HG03175 (cell line): ENCODE data around the gene ITPKC.

Experiments
- ATAC-seq: cut with Tn5 transposase; IDR thresholded peaks from one replicate; pipeline ENCODE4 v1.9.1; 2021; ENCODE audit warnings: mild to moderate bottlenecking, moderate library complexity; ENCODE audit not compliant: unreplicated experiment

The ITPKC gene

DNA sequence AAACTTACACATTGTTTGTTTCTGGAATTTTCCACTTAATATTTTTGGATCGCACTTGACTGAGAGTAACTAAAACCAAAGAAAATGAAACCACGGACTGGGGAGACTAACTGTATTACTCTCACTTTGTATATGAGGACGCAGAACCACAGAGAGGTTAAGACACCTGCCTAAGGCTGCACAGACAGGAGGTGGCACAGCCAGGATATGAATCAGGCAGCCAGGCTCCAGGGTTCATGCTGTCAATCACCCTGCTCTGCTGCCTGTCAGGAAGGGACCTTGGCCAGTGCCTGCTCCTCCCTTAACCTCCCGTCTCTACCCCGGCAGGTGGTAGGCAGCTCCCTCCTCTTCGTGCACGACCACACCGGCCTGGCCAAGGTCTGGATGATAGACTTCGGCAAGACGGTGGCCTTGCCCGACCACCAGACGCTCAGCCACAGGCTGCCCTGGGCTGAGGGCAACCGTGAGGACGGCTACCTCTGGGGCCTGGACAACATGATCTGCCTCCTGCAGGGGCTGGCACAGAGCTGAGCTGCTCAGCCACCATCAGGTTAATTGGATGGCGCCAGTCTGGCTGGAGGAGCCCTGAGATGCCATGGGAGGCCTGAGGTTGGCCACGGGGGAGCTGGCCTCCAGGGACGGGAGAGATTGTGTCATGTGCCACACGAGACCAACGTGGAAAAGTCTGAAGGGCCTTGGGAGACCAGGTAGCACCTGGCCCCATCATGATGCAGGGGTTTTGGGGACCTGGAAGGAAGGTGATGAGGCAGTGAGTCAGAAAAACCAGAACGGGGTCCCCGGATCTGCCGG lies 22.3 kb downstream of the ITPKC start:
- ATAC-seq: no peak

DNA sequence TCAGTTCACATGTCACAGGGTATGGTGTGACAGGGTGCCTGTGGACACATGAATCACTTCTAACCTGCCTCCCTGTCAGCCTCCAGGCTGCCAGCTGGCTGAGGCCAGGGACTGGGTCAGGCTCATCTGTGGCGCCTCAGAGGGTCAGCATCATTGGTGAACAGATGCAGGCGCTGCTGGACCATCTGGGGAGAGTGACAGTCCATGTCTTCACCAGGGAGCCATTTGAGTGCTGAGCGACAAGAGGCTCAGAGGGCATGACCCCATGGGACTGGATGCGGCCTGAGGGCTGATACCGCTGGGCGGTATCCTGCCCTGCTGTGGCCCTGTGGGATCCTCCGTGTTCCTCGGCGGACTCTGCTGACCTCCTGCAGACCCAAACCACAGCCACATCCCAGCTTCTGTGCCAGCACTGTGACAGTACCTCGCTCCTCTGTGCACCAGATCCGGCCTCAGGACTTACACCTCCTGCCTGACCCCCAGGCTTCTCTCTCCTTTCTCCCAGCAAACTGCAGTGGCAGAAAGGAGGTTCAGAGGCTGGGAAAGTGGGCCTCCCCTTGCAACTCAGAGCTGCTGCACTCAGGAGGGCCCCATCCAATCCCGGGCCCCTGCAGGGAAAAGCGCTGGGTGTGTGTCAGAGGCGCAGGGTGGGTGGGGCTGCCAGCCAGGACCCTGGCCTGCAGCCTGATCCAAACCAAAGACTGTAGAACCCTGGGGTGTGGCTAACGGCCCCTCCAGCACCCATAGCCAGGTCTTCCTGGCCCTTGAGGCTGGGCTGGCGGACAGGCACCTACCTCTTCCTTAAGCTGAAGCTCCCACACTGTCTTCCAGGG lies 23.2 kb downstream of the ITPKC start:
- ATAC-seq: no peak

DNA sequence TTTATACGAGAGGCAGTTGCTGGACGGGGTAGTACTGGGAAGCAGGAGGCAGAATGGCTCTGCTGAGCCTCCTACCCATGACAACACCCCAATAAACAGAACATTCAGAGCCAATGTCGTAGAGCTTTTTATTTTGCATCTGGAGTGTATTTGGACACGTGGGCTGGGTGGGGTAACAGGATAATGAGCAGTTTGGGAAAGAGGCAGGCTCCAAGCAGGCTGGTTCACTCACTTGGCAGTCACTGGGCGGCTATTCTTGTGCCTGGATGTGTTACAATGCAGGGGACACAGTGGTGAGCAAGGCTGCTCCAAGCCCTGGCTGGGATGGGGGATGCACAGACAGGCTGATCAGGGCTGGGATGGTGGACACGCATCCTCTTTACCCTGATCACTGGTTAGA lies 23.8 kb downstream of the ITPKC start:
- ATAC-seq: no peak

DNA sequence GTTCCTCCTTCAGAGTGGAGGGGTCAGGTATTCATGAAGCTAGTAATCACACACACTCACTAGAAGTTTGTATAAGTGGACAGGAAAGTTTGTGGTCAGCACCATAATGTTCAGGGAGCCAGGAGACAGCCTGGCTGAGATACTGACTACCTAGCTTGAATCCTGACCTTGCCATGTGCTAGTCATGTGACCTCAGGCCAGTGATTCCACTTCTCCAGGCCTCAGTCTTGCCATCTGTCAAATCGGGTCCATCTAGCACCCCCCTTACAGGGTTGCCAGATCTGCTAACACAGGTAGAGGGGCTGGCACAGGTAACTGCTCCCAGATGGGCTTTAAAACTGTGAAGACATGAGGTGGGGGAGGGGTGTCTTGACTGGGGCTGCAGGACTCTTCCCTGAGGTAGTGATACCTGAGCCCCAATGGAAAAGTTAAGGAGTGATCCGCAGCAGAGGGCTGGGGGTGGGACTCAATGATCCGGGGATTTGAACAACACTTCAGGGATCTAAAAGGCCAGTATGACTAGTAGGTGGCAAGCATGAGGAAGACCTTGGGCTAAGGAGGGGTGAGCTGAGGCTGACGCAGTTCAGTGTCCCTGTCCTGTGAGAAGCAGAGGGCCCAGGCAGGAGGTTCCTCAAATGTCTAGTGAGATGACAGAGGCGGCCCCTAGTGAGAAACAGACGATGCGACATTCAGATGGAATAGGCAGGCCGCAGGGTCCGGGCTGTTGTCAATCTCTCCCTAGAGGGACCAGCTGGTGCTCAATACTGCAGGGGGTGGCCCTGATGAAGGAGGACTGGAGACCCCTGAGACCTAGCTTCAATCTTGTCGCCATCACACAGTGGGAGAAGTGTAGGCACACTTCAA lies 24.8 kb downstream of the ITPKC start:
- ATAC-seq: no peak

DNA sequence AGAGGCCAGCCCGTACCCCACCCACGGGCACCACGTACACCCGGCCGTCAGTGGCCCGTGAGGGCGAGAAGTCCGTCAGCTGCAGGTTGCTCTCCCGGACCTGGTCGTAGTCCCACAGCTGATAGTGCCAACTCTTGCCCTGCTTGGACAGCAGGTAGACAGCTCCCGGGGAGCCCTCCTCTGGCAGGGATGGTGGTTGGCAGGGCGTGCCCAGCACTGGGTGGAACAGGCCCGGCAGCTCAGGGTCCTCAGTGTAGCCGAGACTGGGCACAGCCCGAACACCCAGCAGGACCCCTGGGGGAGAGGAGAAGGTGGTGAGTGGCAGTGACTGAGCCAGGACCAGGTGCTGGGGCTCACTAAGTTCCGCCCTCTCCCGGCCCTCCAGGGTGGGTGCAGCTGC lies 25.6 kb downstream of the ITPKC start:
- no peak for ATAC-seq

DNA sequence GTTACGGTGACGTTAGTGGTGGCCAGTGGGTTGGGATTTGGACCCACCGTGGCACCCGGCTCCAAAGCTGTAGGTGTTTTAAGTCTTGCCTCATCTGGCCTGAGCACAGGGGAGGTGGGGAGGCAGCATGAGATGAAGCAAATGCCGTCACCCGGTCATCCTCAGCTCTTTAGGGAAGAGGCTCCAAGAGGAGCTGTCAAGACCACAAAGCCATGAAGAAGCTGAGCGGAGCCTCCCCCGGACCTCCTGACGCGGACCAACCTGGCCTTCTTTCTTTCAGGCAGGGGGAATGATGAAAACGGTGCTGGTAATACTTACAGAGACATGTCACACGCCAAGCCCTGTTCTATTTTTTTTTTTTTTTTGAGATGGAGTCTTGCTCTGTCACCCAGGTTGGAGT lies 26.0 kb downstream of the ITPKC start:
- no peak for ATAC-seq

DNA sequence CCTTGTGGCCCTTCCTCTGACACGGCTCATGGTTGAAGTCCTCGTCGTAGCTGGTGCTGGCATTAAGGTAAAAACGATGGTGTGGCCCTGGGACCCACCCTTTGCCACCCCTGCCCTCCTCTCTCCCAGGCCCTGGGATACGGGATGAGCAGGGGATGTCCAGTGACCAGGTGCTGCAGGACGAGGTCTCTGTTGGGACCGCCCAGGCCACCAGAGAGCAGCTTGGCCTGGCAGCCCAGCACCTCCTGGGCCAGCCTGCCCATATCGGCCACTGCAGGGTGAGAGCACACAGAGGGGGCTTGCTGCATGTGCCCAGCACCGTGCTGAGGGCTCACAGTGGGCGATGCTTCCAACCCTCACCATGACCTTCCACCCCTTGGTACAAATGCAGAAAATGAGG lies 27.0 kb downstream of the ITPKC start:
- ATAC-seq: no peak

DNA sequence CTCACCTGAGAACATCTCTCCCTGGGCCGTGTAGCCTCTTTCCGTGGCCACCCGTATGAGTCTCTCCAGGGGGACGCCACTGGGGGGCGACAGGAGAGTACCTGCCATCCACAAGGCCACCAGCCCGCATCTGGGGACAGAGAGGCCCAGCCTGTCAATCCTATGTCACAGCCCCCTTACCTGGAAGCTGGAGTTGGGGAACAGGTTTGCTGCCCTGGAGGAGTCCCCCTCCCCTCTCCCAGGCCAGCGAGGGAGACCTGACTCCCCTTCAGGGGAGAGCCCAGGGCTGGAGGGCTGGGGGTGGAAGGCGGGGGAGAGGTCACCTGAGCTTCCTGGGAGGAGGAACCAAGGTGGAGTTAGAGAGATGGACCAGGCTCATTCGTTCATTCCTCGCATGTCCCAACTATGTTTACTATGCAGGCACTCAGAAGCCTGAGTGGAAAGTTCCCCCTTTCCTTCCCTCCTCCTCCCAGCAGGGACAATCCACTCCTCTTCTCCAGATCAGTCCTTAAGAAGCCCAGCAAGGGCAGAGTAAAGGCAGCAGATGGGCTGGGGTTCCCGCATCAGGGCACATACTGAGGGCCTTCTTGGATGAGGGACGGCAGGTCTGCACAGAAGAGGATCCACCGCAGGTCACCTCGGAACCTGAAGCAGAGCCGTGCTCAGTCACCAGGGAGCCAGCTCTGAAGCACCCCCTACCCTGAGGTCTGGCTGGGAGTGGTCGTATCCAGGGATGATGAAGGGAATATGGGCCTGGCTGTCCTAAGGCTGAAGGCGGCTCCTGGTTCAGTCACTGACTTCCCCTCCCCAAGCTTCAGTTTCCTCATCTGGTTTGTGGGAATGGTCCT lies 27.9 kb downstream of the ITPKC start:
- no peak for ATAC-seq

DNA sequence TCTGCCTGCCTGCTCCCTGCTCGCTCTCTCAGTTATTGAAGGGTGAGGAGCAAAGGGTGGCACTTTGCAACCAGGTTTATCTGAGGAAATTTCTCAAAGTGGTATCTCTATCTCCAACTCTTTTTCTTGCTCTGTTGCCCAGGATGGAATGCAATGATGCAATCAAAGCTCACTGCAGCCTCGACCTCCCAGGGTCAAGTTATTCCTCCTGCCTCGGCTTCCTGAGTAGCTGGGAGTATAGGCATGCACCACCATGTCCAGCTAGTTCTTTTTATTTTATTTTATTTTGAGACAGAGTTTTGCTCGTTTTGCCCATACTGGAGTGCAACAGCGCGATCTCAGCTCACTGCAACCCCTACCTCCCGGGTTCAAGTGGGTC lies 28.5 kb downstream of the ITPKC start:
- ATAC-seq: no peak

DNA sequence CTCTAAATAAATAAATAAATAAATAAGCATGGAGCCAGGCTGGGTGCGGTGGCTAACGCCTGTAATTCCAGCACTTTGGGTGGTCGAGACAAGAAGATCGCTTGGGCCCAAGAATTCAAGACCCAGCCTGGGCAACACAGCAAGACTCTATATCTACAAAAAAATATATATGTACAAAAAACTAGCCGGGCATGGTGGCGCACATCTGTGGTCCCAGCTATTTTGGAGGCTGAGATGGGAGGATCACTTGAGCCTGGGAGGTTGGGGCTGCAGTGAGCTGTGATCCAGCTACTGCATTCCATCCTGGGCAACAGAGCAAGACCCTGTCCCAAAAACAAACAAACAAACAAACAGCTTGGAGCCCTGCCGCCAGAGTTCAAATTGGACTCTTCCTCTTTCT lies 30.6 kb downstream of the ITPKC start:
- no peak for ATAC-seq

DNA sequence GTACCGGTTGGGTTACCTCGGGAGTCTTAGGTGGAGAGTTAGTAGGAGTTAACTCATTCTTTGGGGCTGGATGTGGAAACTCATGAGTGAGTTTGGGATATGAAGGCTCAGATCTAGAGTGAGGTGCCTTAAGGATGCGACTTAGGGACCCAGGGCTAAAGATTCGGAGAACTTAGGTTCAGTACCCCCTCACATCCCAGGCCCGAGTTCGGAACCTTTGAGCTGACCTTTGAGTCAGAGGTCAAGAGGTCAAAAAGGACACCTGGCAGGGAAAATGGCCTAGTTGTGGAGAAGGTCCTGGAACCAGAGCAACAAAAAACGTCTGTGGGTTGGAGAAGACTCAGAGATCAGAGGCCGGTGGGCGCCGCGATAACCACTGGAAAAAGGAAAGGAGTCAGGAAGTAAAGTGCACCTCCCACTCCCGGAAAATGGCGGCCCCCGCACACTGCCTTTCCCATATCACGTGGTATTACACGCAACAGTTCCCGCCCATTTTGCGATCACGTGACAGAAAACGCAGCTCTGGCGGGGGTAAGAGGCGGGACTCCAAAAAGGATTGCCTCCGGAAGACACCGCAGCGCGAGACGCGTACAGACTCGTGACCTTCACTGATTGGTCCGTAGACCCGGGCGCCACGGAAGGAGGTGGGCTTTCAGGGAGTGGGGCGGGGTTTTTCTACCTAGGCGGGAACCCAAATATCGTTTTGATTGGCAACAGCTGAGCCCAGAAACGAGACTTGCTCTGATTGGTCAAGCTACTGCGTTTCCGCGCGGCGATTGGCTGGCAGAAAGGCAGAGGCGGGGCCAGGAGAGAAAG lies 33.4 kb downstream of the ITPKC start, which contains the start of gene ACTMAP:
Gene ACTMAP (minus strand): TSS at position 420 of the 816 bp plus-strand sequence. CDS start 674 bp downstream, outside the sequence.
- peak; percentile 88 for ATAC-seq

DNA sequence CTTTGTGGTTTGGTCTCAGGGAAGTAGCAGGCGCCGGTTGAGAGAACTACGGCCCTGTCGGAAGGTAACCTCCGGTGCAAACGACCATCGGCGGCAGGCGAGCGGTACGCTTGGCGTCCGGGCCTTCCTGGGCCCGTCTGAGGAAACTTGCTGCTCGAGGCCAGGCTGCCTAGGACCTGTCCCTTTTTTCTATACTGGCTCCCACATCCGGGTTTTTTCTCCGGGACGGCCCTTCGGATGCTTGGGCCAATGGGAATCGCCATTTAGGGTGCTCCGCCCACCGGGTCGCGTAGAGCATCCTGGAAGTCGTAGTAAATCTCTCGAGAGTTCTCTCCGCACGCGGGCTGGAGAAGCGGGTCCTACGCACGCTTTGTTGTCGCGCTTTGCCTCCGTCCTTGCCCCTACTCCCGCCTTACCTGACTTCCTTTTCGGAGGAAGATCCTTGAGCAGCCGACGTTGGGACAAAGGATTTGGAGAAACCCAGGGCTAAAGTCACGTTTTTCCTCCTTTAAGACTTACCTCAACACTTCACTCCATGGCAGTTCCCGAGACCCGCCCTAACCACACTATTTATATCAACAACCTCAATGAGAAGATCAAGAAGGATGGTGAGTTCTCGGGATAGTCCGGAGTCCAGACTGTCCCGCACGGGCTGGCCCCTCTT lies 34.1 kb downstream of the ITPKC start, which contains the start of gene SNRPA:
Gene SNRPA (plus strand): TSS at position 330 of the 664 bp plus-strand sequence. CDS start 206 bp downstream, at position 536.
- ATAC-seq: peak; percentile 59

DNA sequence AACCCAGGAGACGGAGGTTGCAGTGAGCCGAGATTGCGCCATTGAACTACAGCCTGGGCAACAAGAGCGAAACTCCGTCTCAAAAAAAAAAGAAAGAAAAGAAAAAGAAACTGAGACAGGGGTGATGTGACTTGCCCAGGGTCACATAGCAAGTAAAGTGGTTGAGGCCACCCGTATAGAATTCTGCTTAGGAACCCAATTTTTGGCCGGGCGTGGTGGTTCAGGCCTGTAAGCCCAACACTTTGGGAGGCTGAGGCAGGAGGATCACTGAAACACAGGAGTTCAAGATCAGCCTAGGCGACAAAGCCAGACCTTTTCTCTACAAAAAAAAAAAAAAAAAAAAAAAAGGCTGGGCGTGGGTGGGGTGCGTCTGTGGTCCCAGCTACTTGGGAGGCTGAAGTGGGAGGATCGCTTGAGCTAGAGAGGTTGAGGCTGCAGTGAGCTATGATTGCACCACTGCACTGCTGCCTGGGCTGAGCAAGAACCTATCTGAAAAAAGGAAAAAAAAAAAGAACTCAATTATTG lies 35.4 kb downstream of the ITPKC start:
- ATAC-seq: no peak

DNA sequence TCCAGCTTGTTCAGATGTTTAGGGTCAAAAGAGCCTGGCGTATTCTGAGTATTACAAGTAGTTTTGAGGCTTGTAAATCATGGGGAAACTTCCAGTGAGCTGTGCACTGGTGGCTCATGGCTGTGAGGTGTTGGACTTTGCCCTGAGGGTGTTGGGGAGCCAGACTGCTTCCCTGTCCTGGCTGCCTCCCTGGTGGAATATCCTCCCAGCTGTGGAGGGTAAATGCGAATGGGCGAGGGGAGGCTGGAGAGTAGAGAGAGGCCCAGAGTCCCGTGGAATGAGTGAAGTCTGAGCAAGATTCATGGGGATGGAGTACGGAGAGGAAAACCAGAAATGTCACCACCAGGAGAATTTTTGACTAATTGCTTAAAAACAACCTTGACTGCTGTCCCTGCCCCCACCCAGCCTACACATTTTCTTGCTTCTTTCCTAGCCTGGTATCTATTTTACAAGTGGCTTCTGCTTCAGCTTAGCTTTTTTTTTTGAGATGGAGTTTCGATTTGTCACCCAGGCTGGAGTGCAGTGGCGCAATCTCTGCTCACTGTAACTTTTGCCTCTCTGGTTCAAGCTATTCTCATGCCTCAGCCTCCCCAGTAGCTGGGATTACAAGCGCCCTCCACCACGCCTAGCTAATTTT lies 37.8 kb downstream of the ITPKC start:
- ATAC-seq: no peak

DNA sequence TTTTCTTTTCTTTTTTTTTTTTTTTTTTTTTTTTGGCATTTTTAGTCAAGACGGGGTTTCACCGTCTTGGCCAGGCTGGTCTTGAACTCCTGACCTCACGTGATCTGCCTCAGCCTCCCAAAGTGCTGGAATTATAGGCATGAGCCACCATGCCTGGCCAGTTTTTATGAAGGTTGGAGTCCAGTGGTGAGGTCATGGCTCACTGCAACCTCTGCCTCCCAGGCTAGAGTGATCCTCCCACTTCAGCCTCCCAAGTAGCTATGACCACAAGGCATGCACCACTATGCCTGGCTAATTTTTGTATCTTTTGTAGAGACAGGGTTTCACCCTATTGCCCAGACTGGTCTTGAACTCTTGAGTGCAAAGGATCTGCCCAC lies 38.3 kb downstream of the ITPKC start:
- no peak for ATAC-seq

DNA sequence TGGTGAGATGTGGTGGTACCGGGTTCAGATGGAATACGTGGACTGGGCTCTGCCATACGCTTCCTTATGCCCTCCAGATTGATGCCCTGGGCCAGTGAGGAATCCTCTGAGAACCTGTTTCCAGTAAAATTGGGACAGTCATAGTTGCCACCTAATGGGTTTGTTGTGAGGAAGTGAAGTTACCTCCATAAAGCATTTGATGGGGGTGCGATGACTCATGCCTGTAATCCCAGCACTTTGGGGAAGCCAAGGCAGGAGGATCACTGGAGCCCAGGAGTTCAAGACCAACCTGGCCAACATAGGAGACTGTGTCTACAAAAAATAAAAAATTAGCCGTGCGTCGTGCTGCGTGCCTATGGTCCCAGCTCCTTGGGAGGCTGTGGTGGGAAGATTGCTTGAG lies 38.9 kb downstream of the ITPKC start:
- ATAC-seq: no peak

DNA sequence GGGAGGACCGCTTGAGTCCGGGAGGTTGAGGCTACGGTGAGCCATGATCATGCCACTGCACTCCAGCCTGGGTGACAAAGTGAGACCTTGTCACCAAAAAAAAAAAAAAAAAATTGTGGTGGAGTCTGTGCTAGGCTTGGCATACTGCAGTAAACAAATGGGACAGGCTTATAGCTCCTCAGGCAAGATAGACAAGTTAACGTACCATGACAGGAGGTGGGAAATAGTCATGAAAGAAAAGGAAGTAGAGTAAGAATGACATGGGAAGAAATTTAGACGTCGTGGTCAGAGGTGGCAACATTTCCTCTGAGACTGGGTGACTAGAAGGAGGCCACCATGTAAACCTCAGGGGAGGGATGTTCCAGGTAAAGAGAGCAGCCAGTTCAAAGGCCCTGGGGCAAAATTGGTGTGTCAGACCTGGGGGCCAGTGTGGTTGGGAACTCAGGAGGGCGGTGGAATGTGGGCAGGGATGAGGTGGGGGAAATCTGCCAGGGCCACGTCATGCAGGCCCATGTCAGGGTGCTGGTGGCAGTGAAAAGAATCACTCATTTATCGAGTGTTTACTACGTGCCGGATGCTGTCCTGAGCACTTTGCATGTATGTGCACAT lies 39.7 kb downstream of the ITPKC start:
- ATAC-seq: no peak

DNA sequence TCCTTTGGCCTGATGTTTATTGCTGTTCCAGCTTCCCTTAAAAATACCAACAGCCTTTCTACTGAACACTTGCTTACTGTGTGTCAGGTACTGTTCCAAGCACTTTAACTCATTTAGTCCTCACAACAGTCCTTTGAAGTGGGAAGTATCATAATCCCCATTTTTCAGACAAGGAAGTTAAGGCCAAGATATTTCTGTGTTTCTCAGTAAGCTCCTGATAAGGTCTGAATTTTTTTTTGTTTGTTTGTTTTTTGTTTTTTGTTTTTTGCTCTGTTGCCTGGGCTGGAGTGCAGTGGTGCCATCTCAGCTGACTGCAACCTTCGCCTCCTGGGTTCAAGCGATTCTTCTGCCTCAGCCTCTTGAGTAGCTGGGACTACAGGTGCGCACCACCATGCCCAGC lies 41.6 kb downstream of the ITPKC start:
- ATAC-seq: no peak
